Embryonic facial prominence (tissue), 1 donor: ENCODE measurements around the gene KRTAP10-4.
"Not testable (repeated sequence)": the region's sequence is repeated elsewhere in the genome, so short reads cannot be mapped to it uniquely, and the experiment has no call there.

Experiments
- DNase-seq: peaks from one replicate; pipeline ENCODE4 v3.0.0-alpha.2; 2016; ENCODE audit errors: extremely low spot score

Gene KRTAP10-4

DNA sequence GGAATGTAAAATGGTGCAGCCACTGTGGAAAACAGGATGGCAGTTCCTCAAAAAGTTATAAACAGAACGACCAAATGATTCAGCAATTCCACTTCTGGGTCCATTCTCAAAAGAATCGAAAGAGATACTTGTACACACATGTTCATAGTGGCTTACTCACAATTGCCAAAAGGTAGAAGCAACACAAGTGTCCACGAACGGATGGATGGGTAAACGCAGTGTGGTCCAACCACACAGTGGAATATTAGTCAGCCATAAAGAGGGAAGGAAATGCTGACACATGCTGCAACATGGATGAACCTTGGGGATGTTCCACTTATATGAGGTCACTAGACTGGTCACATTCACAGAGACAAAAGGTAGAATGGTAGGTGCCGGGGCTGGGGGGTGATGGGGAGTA lies 38.8 kb upstream of the KRTAP10-4 start:
- DNase-seq: no peak

GRCh38 chr21:44535963-44536362 lies 37.6 kb upstream of the KRTAP10-4 start:
- DNase-seq: no peak

GRCh38 chr21:44537930-44538911 lies 35.3 kb upstream of the KRTAP10-4 start:
- no peak for DNase-seq

DNA sequence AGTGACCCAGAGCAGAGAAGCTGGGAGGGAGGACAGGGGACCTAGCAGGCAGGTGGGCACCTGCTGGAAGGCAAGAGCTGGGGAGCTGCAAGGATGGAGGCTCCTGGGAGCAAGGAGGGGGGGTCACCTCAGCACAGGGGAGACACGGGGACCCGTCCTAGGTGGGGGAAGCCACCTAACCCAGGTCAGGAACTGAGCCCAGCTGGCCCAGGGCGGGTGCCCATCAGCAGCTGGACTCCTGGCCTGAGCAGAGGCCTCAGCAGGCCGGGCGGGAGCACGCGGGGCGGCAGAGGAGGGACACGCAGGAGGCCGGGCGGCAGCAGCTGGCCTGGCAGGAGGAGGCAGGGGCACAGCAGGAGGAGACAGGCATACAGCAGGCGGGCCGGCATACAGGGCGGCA lies 34.5 kb upstream of the KRTAP10-4 start:
- DNase-seq: no peak

DNA sequence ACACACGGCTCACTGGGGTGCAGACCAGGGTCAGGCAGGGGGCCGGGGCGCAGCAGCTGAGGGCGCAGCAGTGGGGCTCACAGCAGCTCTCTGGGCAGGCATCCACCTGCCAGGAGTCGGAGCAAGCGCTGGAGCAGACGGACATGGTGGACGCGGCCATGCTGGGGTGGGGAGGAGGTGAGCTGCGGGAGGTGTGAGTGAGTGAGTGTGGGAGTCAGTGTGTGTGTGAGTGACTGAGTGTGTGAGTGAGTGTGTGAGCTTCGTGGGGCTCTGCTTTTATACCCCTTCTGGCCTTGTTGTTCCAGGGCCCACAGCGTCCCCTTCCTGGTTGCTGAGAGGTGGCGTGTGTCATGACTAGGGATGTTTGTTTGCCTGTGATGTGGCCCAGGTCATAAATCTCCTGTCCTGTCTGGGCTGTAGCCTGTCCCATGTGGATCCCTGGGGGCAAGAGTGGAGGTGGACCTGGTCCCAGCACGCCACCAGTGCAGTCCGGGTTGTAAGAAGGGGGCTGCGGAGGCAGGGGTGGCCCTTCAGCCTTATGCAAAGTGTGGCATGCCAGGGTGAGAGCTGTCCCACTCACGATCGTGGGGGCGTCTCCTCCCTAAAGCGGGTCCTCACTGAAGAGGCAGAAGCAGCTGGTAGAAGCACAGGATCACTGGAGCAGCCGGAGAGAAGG lies 33.4 kb upstream of the KRTAP10-4 start, which contains the start of gene KRTAP10-1:
Gene KRTAP10-1 (minus strand): TSS at position 205 of the 676 bp plus-strand sequence. CDS start 45 bp downstream, at position 160.
- DNase-seq: no peak

- no peak for DNase-seq
Observed at GRCh38 chr21:44540741-44541288, 32.7 kb upstream of the KRTAP10-4 start.

DNA sequence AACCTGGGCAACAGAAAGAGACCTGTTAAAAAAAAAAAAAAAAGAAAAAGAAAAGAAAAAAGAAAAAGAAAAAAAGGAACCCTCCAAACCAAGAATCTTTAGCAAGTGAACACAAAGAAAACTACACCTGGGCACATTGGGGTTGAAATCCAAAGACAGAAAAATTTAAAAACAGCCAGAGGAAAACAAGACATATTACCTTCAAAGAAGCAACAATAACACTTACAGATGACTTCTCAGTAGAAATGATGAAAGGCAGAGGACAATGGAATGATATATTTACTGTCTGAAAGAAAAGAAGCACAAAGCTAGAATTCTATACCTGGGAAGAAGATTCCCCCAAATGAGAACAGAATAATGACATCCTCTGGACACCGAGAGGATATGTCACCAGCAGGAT lies 30.8 kb upstream of the KRTAP10-4 start:
- DNase-seq: no peak

DNA sequence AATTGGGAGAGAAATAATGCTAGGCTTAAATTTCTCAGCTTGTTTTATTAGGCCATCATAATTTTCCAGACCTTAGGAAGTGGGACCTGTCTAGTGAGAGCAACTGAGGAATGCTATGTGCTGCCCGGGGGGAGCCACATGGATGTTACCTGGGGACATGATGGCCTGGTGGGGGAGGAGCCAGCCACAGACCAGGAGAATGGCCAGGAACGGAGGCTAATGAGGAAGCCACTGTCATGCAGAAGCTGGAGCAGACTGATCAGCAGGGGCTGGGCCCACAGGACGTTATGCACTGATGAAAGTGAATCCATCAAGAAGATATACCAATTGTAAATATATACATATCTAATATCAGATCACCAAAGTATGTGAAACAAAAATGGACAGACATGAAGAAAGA lies 29.0 kb upstream of the KRTAP10-4 start:
- DNase-seq: no peak

- no peak for DNase-seq
Observed at GRCh38 chr21:44547656-44548331, 25.7 kb upstream of the KRTAP10-4 start.

DNA sequence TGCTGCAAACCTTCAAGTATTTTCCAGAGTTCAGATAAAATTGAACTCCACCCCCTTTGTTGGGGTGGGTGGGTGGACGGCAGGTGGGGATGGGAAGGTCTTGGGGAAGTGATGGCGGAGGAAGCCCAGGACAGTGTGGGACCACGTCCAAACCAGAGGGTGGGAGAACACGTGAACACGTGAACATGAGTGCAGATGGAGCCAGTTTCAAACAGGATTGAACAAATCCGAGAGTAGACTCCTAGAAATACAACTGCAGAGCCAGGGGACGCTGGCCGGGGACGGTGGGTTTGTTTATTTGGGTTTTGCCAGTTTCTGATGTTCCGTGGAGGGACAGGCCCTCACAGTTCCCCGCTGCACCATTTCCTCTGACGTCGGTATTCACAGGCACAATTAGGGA lies 25.1 kb upstream of the KRTAP10-4 start:
- no peak for DNase-seq

DNA sequence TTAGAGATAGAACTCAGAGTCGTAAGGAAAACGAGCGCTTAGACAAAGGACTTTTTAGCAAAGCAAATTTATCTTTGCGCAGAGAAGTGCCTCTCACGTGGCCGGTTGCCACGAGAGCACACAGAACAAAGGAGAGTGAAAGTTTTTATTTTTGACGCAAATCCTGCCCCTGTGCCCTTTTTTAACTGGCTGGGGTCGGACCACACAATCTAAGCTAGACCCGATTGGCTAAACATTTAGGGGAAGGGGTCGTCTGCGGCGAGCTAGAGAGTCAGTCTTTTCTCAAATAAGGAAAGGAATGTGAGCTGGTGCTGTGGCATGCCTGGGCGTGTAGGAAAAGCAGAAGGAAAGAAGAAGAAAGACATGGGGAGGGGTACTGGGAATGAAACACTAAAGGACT lies 24.6 kb upstream of the KRTAP10-4 start:
- peak; percentile 15 for DNase-seq

DNA sequence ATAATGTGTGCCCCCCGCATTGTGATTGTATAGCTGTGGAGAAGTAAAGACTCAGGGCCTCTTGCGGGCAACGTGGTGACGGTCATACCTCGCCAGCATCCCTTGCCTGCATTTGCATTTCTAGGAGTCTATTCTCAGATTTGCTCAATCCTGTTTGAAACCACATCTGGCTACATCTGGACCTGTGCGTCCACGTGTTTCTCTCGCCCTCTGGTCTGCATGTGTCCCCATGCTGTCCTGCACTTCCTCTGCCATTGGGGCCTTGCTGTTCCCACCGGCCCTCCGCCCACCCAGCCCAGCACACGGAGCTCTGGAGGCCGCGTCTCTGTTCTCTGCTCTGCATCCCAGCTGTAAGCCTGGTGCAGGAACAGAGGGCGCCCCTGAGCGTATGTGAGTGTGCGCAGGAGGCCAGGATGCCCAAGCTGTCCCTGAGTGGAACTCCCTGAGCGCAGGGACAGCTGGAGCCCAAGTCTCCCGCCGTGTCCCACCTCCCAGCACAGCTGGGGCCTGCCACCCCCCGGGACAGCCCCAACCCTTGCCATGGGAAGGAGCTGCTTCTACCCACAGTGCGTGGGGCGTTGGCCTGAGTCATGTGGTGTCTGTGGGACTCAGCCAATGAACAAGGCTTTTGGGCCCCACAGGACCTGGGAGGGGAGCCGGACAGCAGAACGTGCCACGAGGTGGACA lies 23.9 kb upstream of the KRTAP10-4 start:
- DNase-seq: no peak

- not testable (repeated sequence) for DNase-seq
Observed at GRCh38 chr21:44550285-44550684, 23.2 kb upstream of the KRTAP10-4 start.

DNA sequence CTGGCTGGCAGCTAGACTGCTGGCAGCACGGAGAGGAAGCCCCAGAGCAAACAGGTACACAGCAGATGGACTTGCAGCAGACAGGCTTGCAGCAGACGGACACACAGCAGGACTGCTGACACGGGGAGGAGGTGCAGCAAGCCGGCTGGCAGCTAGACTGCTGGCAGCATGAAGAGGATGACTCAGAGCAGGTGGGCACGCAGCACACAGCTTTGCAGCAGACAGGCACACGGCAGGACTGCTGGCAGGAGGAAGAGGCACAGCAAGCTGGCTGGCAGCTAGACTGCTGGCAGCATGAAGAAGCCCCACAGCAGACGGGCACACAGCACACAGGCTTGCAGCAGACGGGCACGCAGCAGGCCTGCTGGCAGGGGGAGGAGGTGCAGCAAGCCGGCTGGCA lies 22.7 kb upstream of the KRTAP10-4 start:
- DNase-seq: no peak

GRCh38 chr21:44551340-44551961 lies 22.1 kb upstream of the KRTAP10-4 start, which contains the start of gene KRTAP10-2:
KRTAP10-2 (minus strand) TSS chr21:44551505; CDS start chr21:44551458, 47 bp downstream.
- no peak for DNase-seq

GRCh38 chr21:44552136-44552535 lies 21.4 kb upstream of the KRTAP10-4 start:
- DNase-seq: no peak

DNA sequence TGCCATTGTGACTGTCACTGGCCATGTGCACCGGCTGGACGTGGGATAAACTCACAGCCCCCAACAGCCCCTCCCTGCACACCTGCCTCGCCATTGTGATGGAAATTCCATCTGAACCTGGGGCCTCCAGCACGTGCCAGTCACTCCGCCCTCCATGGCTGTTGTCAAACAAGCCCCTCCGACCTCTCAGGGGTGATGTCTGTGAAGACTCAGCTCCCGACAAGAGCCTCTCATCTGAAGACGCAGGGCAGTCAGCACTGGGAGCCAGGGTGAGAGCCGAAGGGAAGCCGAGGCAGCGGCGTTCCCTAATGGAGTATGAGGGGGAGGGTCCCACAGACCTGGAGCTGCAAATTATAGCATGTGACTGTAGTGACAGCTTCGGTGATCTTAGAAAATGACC lies 20.8 kb upstream of the KRTAP10-4 start:
- DNase-seq: no peak

DNA sequence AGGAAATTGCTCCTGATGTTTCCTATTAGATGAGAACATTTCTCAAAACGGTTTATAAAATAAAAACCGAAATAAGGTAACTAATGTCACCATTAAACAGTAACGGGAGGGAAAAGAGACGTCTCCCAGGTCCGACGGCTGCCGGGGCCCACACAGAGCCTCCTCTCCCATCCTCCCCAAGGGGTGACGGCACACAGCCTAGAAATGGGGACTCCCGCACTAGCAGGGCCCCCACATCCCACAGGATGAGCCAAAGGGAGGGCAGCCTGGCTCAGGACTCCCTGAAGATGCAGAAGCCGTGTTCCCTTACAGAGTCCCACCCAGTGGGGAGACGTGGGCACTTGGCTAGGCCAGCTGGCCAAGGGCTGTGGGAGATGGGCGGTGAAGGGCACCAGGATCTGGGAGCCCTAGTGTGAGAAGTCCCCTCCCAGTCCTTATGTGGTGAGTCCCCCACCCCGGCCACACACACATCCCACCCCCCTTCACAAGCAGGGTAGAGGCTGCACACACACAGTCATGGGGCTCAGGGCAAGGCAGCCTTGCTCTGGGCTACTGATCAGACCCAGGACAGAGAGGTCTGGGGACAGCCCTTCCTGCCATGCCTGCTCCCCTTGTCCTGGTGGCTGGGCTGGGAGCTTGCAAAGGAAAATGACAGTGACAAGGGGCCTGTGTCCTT lies 18.2 kb upstream of the KRTAP10-4 start:
- DNase-seq: no peak

DNA sequence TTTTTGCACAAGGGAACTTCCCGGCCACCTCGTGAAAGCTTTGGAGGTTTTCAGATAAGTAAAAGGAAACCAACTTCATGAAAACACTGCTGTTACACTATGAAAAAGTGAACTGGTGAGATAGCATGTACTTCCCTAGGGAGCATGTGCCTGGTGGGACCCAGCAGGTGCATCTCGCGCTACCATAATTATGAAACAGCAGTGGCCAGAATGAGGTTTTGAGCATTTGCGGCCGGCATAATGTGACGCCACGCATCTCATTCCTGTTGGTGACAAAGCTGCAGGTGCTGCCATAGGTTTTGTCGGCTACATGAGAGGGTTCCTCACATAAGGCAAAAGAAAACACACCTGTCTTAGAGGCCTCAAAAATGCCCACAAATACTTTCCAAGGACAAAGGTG lies 16.6 kb upstream of the KRTAP10-4 start:
- no peak for DNase-seq
